ENCODE data around the gene DYNC2H1. TPM values are rescaled to one million over a fixed set of nuclear protein-coding genes. Genes with fewer than 3 reads are reported as not detected.
"Not testable (repeated sequence)": the region's sequence is repeated elsewhere in the genome, so short reads cannot be mapped to it uniquely, and the experiment has no call there.

DYNC2H1 gene
- total RNA-seq, 1 donor from 2014 or later, result 25.3 TPM

DNA sequence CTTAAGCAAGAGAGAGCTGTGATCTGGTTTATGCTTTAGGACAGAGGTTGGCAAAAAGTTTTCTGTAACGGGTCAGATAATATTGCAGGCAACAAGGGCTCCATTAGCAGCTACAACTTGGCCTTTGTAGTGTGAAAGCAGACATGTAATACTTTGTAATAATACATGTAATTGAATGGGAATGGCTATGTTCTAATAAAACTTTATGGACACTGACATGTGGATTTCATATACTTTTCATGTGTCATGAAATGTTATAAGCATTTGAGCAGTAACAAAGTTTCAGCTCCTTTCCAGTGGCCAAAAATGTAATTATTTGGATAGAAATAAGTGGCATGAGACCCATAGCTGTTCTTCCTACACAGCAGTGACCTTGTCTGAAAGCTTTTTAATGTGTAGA lies 3.1 kb downstream of the DYNC2H1 start:
- no peak for DNase-seq (ENCODE audit: extremely low spot score in 2 of 2)
- intact Hi-C loops (cut with DNase I), result no loop called here
- H3K4me3 ChIP-seq, result no peak overlapping the region

DNA sequence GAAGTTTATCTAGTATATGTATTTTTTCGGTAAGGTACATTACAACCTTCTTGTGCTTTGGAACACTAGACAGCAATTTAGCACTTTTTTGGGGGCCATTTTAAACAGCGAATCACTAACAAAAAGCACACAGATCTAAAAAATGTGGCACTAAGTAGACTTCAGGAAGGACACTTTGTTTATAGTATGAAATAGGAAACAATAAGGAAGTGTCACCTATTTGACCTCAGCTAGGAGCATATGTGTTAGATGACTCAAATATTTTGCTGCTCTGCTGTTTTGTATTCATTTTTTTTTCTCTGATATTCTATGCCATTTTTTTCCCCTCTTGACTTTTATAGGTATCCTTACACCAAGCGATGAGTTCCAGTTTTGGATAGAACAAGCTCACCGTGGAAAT lies 5.6 kb downstream of the DYNC2H1 start:
- no peaks in the 10 kb centered on the region for H3K27me3 ChIP-seq
- no peak for DNase-seq (ENCODE audit: extremely low spot score in 2 of 2)
- H3K9me3 ChIP-seq, result no peaks in the 10 kb centered on the region
- H3K4me1 ChIP-seq, result peaks cover 22% of the 10 kb centered on the region
- no peak for TF ChIP-seq CTCF (IDR thresholded peaks at IDR 0.05)
- no peak for TF ChIP-seq POLR2AphosphoS5 (IDR thresholded peaks at IDR 0.05; ENCODE audit: insufficient read depth in 1 of 2, low read depth in 1 of 2)
- TF ChIP-seq POLR2A (IDR thresholded peaks at IDR 0.05), result no peak
- peaks cover 0 to 5% of the 10 kb centered on the region in 2 donors for H3K36me3 ChIP-seq
- intact Hi-C loops (cut with DNase I), result no loop called here
- H3K27ac ChIP-seq, result no peak overlapping the region
- H3K4me3 ChIP-seq, result no peak overlapping the region

More for the DNA sequence above, 3.1 kb downstream of the DYNC2H1 start:
- Histone ChIP-seq H3K27me3 (no peaks in the 10 kb centered on the region), H3K9me3 (no peaks in the 10 kb centered on the region), H3K27ac (no peak overlapping the region), H3K4me1 (peaks cover 27% of the 10 kb centered on the region), H3K36me3 (no peaks in the 10 kb centered on the region)
- no peak for TF ChIP-seq CTCF (IDR thresholded peaks at IDR 0.05)
- no peak for TF ChIP-seq POLR2A (IDR thresholded peaks at IDR 0.05)
- no peak for TF ChIP-seq POLR2AphosphoS5 (IDR thresholded peaks at IDR 0.05; ENCODE audit: insufficient read depth in 1 of 2, low read depth in 1 of 2)

DNA sequence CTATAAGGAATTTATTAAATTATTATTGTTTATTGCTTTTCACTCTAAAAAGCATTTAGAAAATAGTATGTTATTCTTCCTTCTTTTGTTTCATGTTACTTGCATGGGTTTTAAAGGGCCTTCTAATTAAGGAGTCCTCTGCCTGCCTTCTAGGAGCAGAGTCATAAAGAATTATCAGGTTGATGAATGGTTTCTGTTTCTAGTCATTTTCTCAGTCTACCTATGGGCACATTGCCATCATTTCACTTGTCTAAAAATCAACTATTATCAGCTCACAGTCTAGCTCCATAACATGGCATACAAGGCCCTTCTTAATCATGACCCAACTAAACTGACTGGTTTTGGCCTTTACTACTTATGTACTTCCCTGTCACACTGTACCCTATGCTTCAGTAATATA lies 16.2 kb downstream of the DYNC2H1 start:
- DNase-seq (ENCODE audit: extremely low spot score in 2 of 2), result no peak
- Histone ChIP-seq H3K4me1 (no peaks in the 10 kb centered on the region), H3K36me3 (peaks cover 0 to 27% of the 10 kb centered on the region in 2 donors), H3K27ac (no peak overlapping the region), H3K9me3 (no peaks in the 10 kb centered on the region), H3K27me3 (no peaks in the 10 kb centered on the region), H3K4me3 (no peak overlapping the region)
- intact Hi-C loops (cut with DNase I), result no loop called here
- TF ChIP-seq CTCF (IDR thresholded peaks at IDR 0.05), result no peak
- no peak for TF ChIP-seq POLR2AphosphoS5 (IDR thresholded peaks at IDR 0.05; ENCODE audit: insufficient read depth in 1 of 2, low read depth in 1 of 2)
- TF ChIP-seq POLR2A (IDR thresholded peaks at IDR 0.05), result no peak

DNA sequence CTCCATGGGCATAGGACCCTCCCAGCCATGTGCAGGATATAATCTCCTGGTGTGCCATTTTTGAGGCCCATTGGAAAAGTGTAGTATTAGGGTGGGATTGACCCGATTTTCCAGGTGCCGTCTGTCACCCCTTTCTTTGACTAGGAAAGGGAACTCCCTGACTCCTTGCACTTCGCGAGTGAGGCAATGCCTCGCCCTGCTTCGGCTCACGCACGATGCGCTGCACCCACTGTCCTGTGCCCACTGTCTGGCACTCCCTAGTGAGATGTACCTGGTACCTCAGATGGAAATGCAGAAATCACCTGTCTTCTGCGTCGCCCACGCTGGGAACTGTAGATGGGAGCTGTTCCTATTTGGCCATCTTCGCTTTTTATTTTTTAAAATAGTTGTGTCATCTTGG lies 32.8 kb downstream of the DYNC2H1 start:
- DNase-seq (ENCODE audit: extremely low spot score in 2 of 2); H3K9me3 ChIP-seq; intact Hi-C loops (cut with DNase I); H3K4me1 ChIP-seq; H3K27ac ChIP-seq; H3K27me3 ChIP-seq; H3K4me3 ChIP-seq: not testable (repeated sequence)
- peaks cover 0 to 12% of the 10 kb centered on the region in 2 donors for H3K36me3 ChIP-seq

DNA sequence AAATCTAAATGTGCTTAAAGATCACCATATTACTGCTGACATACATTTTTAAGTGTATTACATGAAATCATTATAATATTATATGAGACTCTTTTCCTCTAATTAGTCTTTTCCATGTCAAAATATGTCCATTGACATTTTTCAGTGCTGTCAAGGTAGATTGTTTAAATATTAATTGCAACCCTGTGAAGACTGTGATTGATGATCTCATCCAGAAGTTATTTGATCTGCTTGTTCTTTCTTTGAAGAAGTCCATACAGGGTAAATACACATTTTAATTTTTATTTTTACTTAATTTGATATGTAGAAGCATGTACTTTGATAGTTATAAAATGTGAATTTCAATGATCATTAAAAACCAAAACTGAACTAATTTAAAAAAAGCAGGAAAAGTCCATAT lies 38.4 kb downstream of the DYNC2H1 start:
- TF ChIP-seq CTCF (IDR thresholded peaks at IDR 0.05) (no peak), POLR2AphosphoS5 (IDR thresholded peaks at IDR 0.05; ENCODE audit: insufficient read depth in 1 of 2, low read depth in 1 of 2) (no peak), POLR2A (IDR thresholded peaks at IDR 0.05) (no peak)

GRCh38 chr11:103157542-103157941 lies 48.3 kb downstream of the DYNC2H1 start:
- Histone ChIP-seq H3K4me3 (no peak overlapping the region), H3K9me3 (no peaks in the 10 kb centered on the region), H3K27ac (no peak overlapping the region), H3K36me3 (peaks cover 0 to 27% of the 10 kb centered on the region in 2 donors), H3K27me3 (no peaks in the 10 kb centered on the region), H3K4me1 (no peaks in the 10 kb centered on the region)
- no peak for DNase-seq (ENCODE audit: extremely low spot score in 2 of 2)
- TF ChIP-seq CTCF (IDR thresholded peaks at IDR 0.05), result no peak
- no peak for TF ChIP-seq POLR2A (IDR thresholded peaks at IDR 0.05)
- TF ChIP-seq POLR2AphosphoS5 (IDR thresholded peaks at IDR 0.05; ENCODE audit: insufficient read depth in 1 of 2, low read depth in 1 of 2), result no peak
- intact Hi-C loops (cut with DNase I), result no loop called here

More for the DNA sequence above, 38.4 kb downstream of the DYNC2H1 start:
- intact Hi-C loops (cut with DNase I), result no loop called here
- no peak for DNase-seq (ENCODE audit: extremely low spot score in 2 of 2)
- Histone ChIP-seq H3K27ac (no peak overlapping the region), H3K4me3 (no peak overlapping the region), H3K9me3 (no peaks in the 10 kb centered on the region), H3K36me3 (peaks cover 0 to 26% of the 10 kb centered on the region in 2 donors), H3K4me1 (no peaks in the 10 kb centered on the region), H3K27me3 (no peaks in the 10 kb centered on the region)
